Calu3 (cell line): ENCODE data around the gene L3MBTL3. TPM values are rescaled to one million over a fixed set of nuclear protein-coding genes. Genes with fewer than 3 reads are reported as not detected.

Source experiments
- BruUV-seq: library from RNA; stranded (reverse); fragments of 400-500 nt; replicated peaks from 2 replicates; lab custom pipeline; 2021; lab: Mats Ljungman, UMichigan
- CTCF ChIA-PET: fragments of 300-600 bp; sonication (Branson Sonifier 250); formaldehyde crosslinking; loops from one replicate; lab custom pipeline; 2022; ENCODE audit warnings: antibody characterized with exemption; lab: Charles Lee
- DNase-seq: peaks from one replicate; pipeline ENCODE4 v3.0.0; 2022
- H3K27ac Mint-ChIP-seq: one replicate; pipeline ENCODE4 v1.8.0; 2022; ENCODE audit warnings: mixed read lengths; ENCODE audit not compliant: unreplicated experiment
- H3K27me3 Mint-ChIP-seq: one replicate; pipeline ENCODE4 v1.8.0; 2022; ENCODE audit warnings: mixed read lengths; ENCODE audit not compliant: unreplicated experiment
- H3K36me3 Mint-ChIP-seq: one replicate; pipeline ENCODE4 v1.8.0; 2022; ENCODE audit warnings: mild to moderate bottlenecking, moderate library complexity, mixed read lengths; ENCODE audit not compliant: insufficient read depth, unreplicated experiment
- H3K4me1 Mint-ChIP-seq: one replicate; pipeline ENCODE4 v1.8.0; 2022; ENCODE audit warnings: mild to moderate bottlenecking, low read depth, mixed read lengths; ENCODE audit not compliant: unreplicated experiment
- H3K4me3 Mint-ChIP-seq: one replicate; pipeline ENCODE4 v1.8.0; 2022; ENCODE audit warnings: mild to moderate bottlenecking, low read depth, moderate library complexity, mixed read lengths; ENCODE audit not compliant: unreplicated experiment
- H3K9me3 Mint-ChIP-seq: one replicate; pipeline ENCODE4 v1.8.0; 2022; ENCODE audit warnings: low read depth, mixed read lengths; ENCODE audit not compliant: unreplicated experiment
- intact Hi-C: fragments of 100-400 bp; cut with micrococcal nuclease; formaldehyde crosslinking; loops from one replicate; pipeline ENCODE4 v1.10.0; 2022; ENCODE audit not compliant: unreplicated experiment
- total RNA-seq: library from RNA; stranded (reverse); gene quantifications from 2 replicates; pipeline ENCODE4 v1.2.3, GENCODE V29; 2022
- TF ChIP-seq, protein P1 (sequence below): fragments of 200-600 bp; IDR thresholded peaks from one replicate; pipeline ENCODE4 v1.8.0; 2022; ENCODE audit warnings: antibody characterized with exemption; ENCODE audit not compliant: unreplicated experiment

The L3MBTL3 gene
- total RNA-seq, 1 experiment from 2014 or later, result 9.6 TPM

DNA sequence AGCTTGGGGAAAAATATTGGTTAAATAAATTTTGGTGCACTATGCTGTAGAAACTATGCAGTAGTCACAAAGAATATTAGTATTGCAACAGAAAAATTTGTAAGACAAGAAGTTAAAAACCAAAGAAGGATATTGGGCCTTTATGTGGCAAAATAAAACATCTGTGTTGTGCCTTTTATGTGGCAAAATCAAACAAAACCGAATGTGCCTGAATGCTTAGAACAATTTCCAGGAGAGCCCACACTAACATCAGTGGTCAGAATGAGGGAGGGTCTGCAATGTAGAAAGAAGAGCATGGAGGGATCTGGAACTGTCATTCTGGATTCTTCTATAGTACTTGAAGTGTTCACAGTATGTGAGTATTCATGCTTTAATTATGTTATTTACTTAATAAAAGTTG, 75.2 kb downstream of the L3MBTL3 start:
- no peaks in the 10 kb centered on the region for H3K36me3 Mint-ChIP-seq
- no peaks in the 10 kb centered on the region for H3K27me3 Mint-ChIP-seq
- DNase-seq, result no peak
- CTCF ChIA-PET, result no interaction called here
- TF ChIP-seq, protein P1, sequence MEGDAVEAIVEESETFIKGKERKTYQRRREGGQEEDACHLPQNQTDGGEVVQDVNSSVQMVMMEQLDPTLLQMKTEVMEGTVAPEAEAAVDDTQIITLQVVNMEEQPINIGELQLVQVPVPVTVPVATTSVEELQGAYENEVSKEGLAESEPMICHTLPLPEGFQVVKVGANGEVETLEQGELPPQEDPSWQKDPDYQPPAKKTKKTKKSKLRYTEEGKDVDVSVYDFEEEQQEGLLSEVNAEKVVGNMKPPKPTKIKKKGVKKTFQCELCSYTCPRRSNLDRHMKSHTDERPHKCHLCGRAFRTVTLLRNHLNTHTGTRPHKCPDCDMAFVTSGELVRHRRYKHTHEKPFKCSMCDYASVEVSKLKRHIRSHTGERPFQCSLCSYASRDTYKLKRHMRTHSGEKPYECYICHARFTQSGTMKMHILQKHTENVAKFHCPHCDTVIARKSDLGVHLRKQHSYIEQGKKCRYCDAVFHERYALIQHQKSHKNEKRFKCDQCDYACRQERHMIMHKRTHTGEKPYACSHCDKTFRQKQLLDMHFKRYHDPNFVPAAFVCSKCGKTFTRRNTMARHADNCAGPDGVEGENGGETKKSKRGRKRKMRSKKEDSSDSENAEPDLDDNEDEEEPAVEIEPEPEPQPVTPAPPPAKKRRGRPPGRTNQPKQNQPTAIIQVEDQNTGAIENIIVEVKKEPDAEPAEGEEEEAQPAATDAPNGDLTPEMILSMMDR, result no peak
- H3K4me3 Mint-ChIP-seq, result no peak overlapping the region
- intact Hi-C loops, result no loop called here
- no peaks in the 10 kb centered on the region for H3K9me3 Mint-ChIP-seq
- BruUV-seq, result no TSS peak
- no peak overlapping the region for H3K27ac Mint-ChIP-seq
- H3K4me1 Mint-ChIP-seq, result no peaks in the 10 kb centered on the region

DNA sequence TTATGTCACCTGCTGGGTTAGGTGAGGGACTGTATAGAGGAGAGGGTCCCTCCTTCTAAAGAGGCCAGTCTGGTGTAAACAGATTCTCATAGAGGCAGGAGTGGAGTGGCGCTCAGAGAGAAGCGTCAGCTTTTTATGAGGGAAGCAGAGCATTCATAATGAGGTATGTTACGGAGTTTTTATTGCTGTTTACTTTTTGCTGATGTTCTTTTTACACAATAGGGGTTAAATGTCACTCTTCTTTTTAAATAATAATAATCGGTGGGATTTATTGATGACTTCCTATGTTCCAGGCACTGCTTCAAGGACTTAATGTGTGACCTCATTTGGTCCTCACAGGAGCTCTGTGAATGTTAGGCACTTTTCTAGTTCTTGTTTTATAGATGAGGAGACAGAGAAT, 79.9 kb downstream of the L3MBTL3 start:
- no peaks in the 10 kb centered on the region for H3K27me3 Mint-ChIP-seq
- no TSS peak for BruUV-seq
- H3K4me3 Mint-ChIP-seq, result no peak overlapping the region
- no peaks in the 10 kb centered on the region for H3K4me1 Mint-ChIP-seq
- no peaks in the 10 kb centered on the region for H3K9me3 Mint-ChIP-seq
- CTCF ChIA-PET, result no interaction called here
- intact Hi-C loops, result no loop called here
- no peak overlapping the region for H3K27ac Mint-ChIP-seq
- TF ChIP-seq, protein P1, result no peak
- no peak for DNase-seq
- no peaks in the 10 kb centered on the region for H3K36me3 Mint-ChIP-seq

DNA sequence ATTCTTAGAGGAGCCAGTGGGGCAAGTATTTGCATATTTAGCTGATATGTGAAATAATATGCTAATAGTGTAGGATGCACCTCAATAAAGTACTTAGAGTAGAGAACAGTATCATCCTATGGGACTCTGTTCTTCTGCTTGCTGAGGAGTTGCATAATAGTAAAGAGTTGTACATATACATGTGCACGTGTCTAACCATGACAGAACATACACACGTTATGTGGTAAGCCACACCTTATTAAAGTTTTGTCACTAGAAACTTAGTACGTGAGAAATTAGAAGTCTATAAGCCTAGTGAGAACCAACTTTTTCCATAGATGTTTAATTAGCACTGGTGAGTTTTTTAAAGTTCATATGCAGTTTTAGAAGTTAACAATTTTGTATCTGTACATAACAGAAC, 80.7 kb downstream of the L3MBTL3 start:
- intact Hi-C loops, result no loop called here
- H3K9me3 Mint-ChIP-seq, result no peaks in the 10 kb centered on the region
- no peaks in the 10 kb centered on the region for H3K36me3 Mint-ChIP-seq
- H3K4me3 Mint-ChIP-seq, result no peak overlapping the region
- CTCF ChIA-PET, result no interaction called here
- BruUV-seq, result no TSS peak
- no peak for DNase-seq
- TF ChIP-seq, protein P1, result no peak
- no peak overlapping the region for H3K27ac Mint-ChIP-seq
- no peaks in the 10 kb centered on the region for H3K27me3 Mint-ChIP-seq
- no peaks in the 10 kb centered on the region for H3K4me1 Mint-ChIP-seq

DNA sequence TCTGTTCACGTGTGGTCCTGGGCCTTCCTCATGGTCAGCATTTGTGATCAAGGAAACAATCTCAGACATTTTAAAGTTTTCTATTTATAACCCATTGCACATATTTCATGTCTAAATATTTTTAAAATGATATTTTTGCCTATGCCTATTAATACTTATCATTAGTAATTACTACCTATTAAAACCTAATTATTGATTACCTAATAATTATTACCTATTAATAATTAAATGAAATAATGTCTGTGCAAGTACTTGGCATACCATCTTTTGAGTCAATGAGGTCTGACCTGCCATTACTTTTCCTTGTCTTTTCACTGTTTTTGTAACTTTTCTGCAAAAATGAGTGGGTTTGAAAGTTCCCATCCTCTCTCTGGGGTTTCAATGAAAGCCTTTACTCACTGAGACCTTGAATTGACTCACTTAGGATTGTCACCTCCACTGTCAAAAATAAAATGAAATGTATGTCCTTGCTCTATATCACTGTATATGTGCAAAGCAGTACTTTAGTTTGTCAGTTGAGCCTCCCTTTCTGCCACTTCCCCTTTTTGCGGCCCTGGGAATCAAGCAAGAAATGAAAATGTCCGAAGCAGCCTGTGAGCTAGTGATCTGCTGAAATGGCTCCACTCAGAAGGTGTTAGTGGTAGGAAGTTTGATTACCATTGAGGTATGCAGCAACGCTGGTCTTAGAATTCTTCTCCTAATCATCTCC, 87.8 kb downstream of the L3MBTL3 start:
- TF ChIP-seq, protein P1, result no peak
- BruUV-seq, result no TSS peak
- H3K27me3 Mint-ChIP-seq, result no peaks in the 10 kb centered on the region
- H3K9me3 Mint-ChIP-seq, result peaks cover 4% of the 10 kb centered on the region
- H3K4me1 Mint-ChIP-seq, result no peaks in the 10 kb centered on the region
- intact Hi-C loops, result no loop called here
- no peak overlapping the region for H3K27ac Mint-ChIP-seq
- CTCF ChIA-PET, result no interaction called here
- DNase-seq, result no peak
- H3K4me3 Mint-ChIP-seq, result no peak overlapping the region
- no peaks in the 10 kb centered on the region for H3K36me3 Mint-ChIP-seq
